ENCODE data around the gene ST6GAL1. TPM values are rescaled to one million over a fixed set of nuclear protein-coding genes. Genes with fewer than 3 reads are reported as not detected.

Gene ST6GAL1
- total and polyA plus RNA-seq, 2 of the 13 experiments (the other 11 are each of a cell fraction or from before 2014, with no cell fraction given): 79.9 to 164 TPM

GRCh38 chr3:186979852-186980251 is 49.5 kb downstream of the ST6GAL1 start:
- FAIRE-seq (no peak), DNase-seq (ENCODE audit: low spot score) (no peak), ATAC-seq (no peak)
- intact Hi-C loops (cut with micrococcal nuclease; ENCODE audit: unreplicated experiment): loop anchor here (5.0 kb wide), 1 partner anchor 62 kb away; no protein-coding TSS in a partner anchor
- H3K9me3 ChIP-seq (ENCODE audit: low read length): no peaks in the 10 kb centered on the region
- no peak overlapping the region for H3K4me2 ChIP-seq (ENCODE audit: low read depth, low read length)
- no peak overlapping the region for H3K4me3 ChIP-seq (replicated peaks in 1 of 3; ENCODE audit: insufficient read depth in 1 of 3, low read depth in 2 of 3, low read length in 3 of 3)
- peaks cover 72% of the 10 kb centered on the region for H3K4me1 ChIP-seq (ENCODE audit: insufficient read depth, low read length)
- ChIA-PET POLR2A (interaction anchor here (1.0 to 2.0 kb wide), 3 partner anchors 10 to 60 kb away, joined by 4 to 7 read pairs (median 5); no protein-coding TSS in a partner anchor), CTCF (ENCODE audit: low intra/inter-chr PET ratio, low total read pairs) (no interaction called here)
- H2AFZ ChIP-seq (ENCODE audit: low read length): no peak overlapping the region
- no peaks in the 10 kb centered on the region for H4K20me1 ChIP-seq (ENCODE audit: insufficient read depth, low read length)
- H3K9ac ChIP-seq (ENCODE audit: insufficient read depth, low read depth, low read length): no peak overlapping the region
- H3K79me2 ChIP-seq (ENCODE audit: insufficient read depth, low read length): no peaks in the 10 kb centered on the region
- no TSS peak for BruUV-seq (replicated peaks)
- no peak overlapping the region for H3K27ac ChIP-seq (ENCODE audit: extremely low read length, insufficient read depth, low read length)
- WGBS (ENCODE audit: low lambda C conversion rate): 92% methylated on average over 3 of the region's 3 CpGs
- no peaks in the 10 kb centered on the region for H3K27me3 ChIP-seq (ENCODE audit: control insufficient read depth in 1 of 2, insufficient read depth in 2 of 2, low read length in 2 of 2)
- TF ChIP-seq ZSCAN31 (CRISPR knock-in tag; IDR thresholded peaks at IDR 0.05; ENCODE audit: low read depth): no peak
- no peak for TF ChIP-seq PAF1 (CRISPR knock-in tag; IDR thresholded peaks at IDR 0.05)
- no peak for TF ChIP-seq ZNF225 (CRISPR knock-in tag; IDR thresholded peaks at IDR 0.05)
- TF ChIP-seq HNRNPUL1 (IDR thresholded peaks at IDR 0.05; ENCODE audit: low read depth, low read length): no peak
- TF ChIP-seq ATF3 (CRISPR knock-in tag; IDR thresholded peaks at IDR 0.05): no peak
- no peak for TF ChIP-seq SOX6 (IDR thresholded peaks at IDR 0.05)
- no peak for TF ChIP-seq SOX6 (CRISPR knock-in tag; IDR thresholded peaks at IDR 0.05)
- no peak for TF ChIP-seq MLLT10 (CRISPR knock-in tag; IDR thresholded peaks at IDR 0.05)
- no peak for TF ChIP-seq PITX1 (CRISPR knock-in tag; IDR thresholded peaks at IDR 0.05)
- in situ Hi-C loops (cut with HindIII; ENCODE audit: extremely low pct_ligation_motif_present, low pct_unique_long_range_greater_than_20kb): no loop called here
- H3K36me3 ChIP-seq (replicated peaks in 1 of 2; ENCODE audit: control insufficient read depth in 1 of 2, insufficient read depth in 2 of 2, low read length in 2 of 2): no peaks in the 10 kb centered on the region

- ChIA-PET POLR2A (no interaction called here), CTCF (ENCODE audit: low intra/inter-chr PET ratio, low total read pairs) (no interaction called here)
- Histone ChIP-seq H3K4me3 (replicated peaks in 1 of 3; ENCODE audit: insufficient read depth in 1 of 3, low read depth in 2 of 3, low read length in 3 of 3) (no peak overlapping the region), H3K9me3 (ENCODE audit: low read length) (no peaks in the 10 kb centered on the region), H3K27ac (ENCODE audit: extremely low read length, insufficient read depth, low read length) (no peak overlapping the region), H3K79me2 (ENCODE audit: insufficient read depth, low read length) (no peaks in the 10 kb centered on the region), H2AFZ (ENCODE audit: low read length) (no peak overlapping the region), H3K9ac (ENCODE audit: insufficient read depth, low read depth, low read length) (no peak overlapping the region), H3K36me3 (replicated peaks in 1 of 2; ENCODE audit: control insufficient read depth in 1 of 2, insufficient read depth in 2 of 2, low read length in 2 of 2) (no peaks in the 10 kb centered on the region), H3K4me2 (ENCODE audit: low read depth, low read length) (no peak overlapping the region), H4K20me1 (ENCODE audit: insufficient read depth, low read length) (no peaks in the 10 kb centered on the region), H3K27me3 (ENCODE audit: control insufficient read depth in 1 of 2, insufficient read depth in 2 of 2, low read length in 2 of 2) (no peaks in the 10 kb centered on the region), H3K4me1 (ENCODE audit: insufficient read depth, low read length) (peaks cover 61% of the 10 kb centered on the region)
- FAIRE-seq (no peak), ATAC-seq (no peak), DNase-seq (ENCODE audit: low spot score) (no peak)
- WGBS (ENCODE audit: low lambda C conversion rate): 55% methylated on average over 2 of the region's 2 CpGs
- BruUV-seq (replicated peaks): no TSS peak
- intact Hi-C loops (cut with micrococcal nuclease; ENCODE audit: unreplicated experiment) (no loop called here), in situ Hi-C loops (cut with HindIII; ENCODE audit: extremely low pct_ligation_motif_present, low pct_unique_long_range_greater_than_20kb) (no loop called here)
- TF ChIP-seq ZNF282 (IDR thresholded peaks at IDR 0.05; ENCODE audit: partially characterized antibody) (no peak), AGO2 (optimal IDR thresholded peaks at IDR 0.05; ENCODE audit: low read depth, low read length) (no peak), GTF3A (CRISPR knock-in tag; conservative IDR thresholded peaks at IDR 0.05) (no peak)
Measured at GRCh38 chr3:186980989-186981388, 50.7 kb downstream of the ST6GAL1 start.

Measured in HepG2 (cell line).